Naive B cell (primary cell): ENCODE data around the gene TSPYL4. TPM values are rescaled to one million over a fixed set of nuclear protein-coding genes. Genes with fewer than 3 reads are reported as not detected.
"Not testable (repeated sequence)": the region's sequence is repeated elsewhere in the genome, so short reads cannot be mapped to it uniquely, and the experiment has no call there.

ENCODE experiments used
- ATAC-seq, 2 donors: fragments of 150-1000 bp; cut with Tn5 transposase; 2 replicates each; pipeline ENCODE4 v1.10.0; 2021; ENCODE audit warnings: low read depth in 2 of 2, mild to moderate bottlenecking in 2 of 2, moderate library complexity in 2 of 2
- DNase-seq: peaks from one replicate; pipeline ENCODE4 v3.0.0; 2022
- H3K27ac Mint-ChIP-seq, 6 donors: one replicate each; pipeline ENCODE4 v1.8.0; 2020 to 2022; ENCODE audit warnings: mild to moderate bottlenecking in 6 of 6, mixed read lengths in 6 of 6, moderate library complexity in 5 of 6, inconsistent platforms in 2 of 6
- H3K27me3 Mint-ChIP-seq, 3 donors: one replicate each; pipeline ENCODE4 v1.8.0; 2021 to 2022; ENCODE audit warnings: mixed read lengths in 3 of 3, mild to moderate bottlenecking in 1 of 3
- H3K36me3 Mint-ChIP-seq, 2 donors: one replicate each; pipeline ENCODE4 v1.8.0; 2020 to 2022; ENCODE audit warnings: mixed read lengths in 2 of 2, inconsistent platforms in 1 of 2, mild to moderate bottlenecking in 1 of 2
- H3K4me1 Mint-ChIP-seq, 3 donors: one replicate each; pipeline ENCODE4 v1.8.0; 2020 to 2022; ENCODE audit warnings: mixed read lengths in 3 of 3, inconsistent platforms in 1 of 3, mild to moderate bottlenecking in 1 of 3, moderate library complexity in 1 of 3
- H3K4me3 Mint-ChIP-seq, 8 donors: one replicate each; pipeline ENCODE4 v1.8.0; 2020 to 2022; ENCODE audit warnings: mild to moderate bottlenecking in 8 of 8, mixed read lengths in 8 of 8, moderate library complexity in 8 of 8, inconsistent platforms in 2 of 8
- H3K9me3 Mint-ChIP-seq, 7 donors: one replicate each; pipeline ENCODE4 v1.8.0; 2020 to 2022; ENCODE audit warnings: mixed read lengths in 7 of 7, mild to moderate bottlenecking in 5 of 7, inconsistent platforms in 2 of 7, moderate library complexity in 1 of 7
- polyA plus RNA-seq, 6 donors: library from polyadenylated mRNA; unstranded; fragments of 300-500 nt; fragmentation: Illumina TruSeq; gene quantifications; one replicate each; pipeline ENCODE4 v1.2.3, GENCODE V29; 2021; ENCODE audit warnings: low read depth in 6 of 6

TSPYL4 gene
- 10 to 100 TPM; 11.6 to 17.8 (median 14.4) TPM for polyA plus RNA-seq

DNA sequence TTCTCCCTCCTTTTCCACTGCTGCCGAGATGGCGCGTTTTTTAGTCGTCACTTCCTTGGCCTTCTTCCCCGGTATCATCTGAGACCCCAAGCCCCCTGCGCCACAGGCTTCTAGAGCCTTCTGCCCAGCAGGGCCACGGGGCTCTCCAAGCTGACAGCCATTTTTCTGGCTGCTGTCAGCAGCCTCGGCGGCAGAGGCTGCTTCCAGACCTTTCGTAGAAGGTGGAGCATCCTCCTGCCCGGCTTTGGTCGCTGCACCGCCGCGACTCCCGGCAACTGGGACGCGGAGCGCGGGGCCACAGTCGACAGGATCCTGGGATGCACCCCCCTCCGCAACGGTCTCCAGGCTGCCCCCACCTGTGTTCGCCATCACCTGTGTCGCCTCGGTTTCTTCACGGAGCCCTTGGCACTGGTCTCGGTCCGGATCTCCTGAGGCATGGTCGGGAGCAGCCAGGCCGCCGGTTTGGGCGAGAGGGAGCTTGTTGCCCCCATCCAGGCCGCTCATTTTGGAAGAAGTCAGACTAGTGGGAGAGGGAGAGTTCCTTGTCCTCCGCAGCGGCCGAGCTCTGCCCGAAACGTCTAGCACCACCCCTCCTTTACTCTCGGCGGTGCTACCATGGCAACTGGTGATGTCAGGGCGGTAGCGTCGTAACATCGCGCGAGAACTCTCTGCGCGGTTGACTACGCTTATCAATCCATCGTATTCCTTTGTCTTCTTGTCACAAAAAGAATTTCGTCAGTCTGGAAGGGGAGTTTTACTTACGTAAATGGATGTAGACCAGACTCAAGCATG lies at the start of gene TSPYL4:
TSPYL4 (minus strand) TSS at position 571 of the 792 bp plus-strand sequence; CDS start at position 504, 67 bp downstream.
- H3K27me3 Mint-ChIP-seq, result no peaks in the 10 kb centered on the region
- H3K4me3 Mint-ChIP-seq, result no peak within 1 kb of the TSS
- ATAC-seq (peak; percentile 97 to 98), DNase-seq (peak; percentile 89)
- H3K4me1 Mint-ChIP-seq, result peaks cover 0 to 27% (median 3%) of the 10 kb centered on the region in 3 donors
- no peaks in the 10 kb centered on the region for H3K36me3 Mint-ChIP-seq
- H3K9me3 Mint-ChIP-seq, result no peaks in the 10 kb centered on the region
- no peak within 1 kb of the TSS for H3K27ac Mint-ChIP-seq

GRCh38 chr6:116301104-116301503 lies 47.2 kb upstream of the TSPYL4 start:
- Mint-ChIP-seq H3K4me3 (no peak overlapping the region), H3K4me1 (peaks cover 14 to 19% (median 15%) of the 10 kb centered on the region in 3 donors), H3K27me3 (no peaks in the 10 kb centered on the region), H3K27ac (no peak overlapping the region), H3K9me3 (peaks cover 0 to 14% (median 4%) of the 10 kb centered on the region in 7 donors), H3K36me3 (no peaks in the 10 kb centered on the region)
- ATAC-seq (no peak), DNase-seq (no peak)

- DNase-seq (no peak), ATAC-seq (no peak)
- peaks cover 14 to 19% (median 15%) of the 10 kb centered on the region in 3 donors for H3K4me1 Mint-ChIP-seq
- no peaks in the 10 kb centered on the region for H3K36me3 Mint-ChIP-seq
- no peak overlapping the region for H3K27ac Mint-ChIP-seq
- peaks cover 0 to 14% (median 4%) of the 10 kb centered on the region in 7 donors for H3K9me3 Mint-ChIP-seq
- no peak overlapping the region for H3K4me3 Mint-ChIP-seq
- no peaks in the 10 kb centered on the region for H3K27me3 Mint-ChIP-seq
These were observed 46.7 kb upstream of the TSPYL4 start for GRCh38 chr6:116300566-116300965.

DNA sequence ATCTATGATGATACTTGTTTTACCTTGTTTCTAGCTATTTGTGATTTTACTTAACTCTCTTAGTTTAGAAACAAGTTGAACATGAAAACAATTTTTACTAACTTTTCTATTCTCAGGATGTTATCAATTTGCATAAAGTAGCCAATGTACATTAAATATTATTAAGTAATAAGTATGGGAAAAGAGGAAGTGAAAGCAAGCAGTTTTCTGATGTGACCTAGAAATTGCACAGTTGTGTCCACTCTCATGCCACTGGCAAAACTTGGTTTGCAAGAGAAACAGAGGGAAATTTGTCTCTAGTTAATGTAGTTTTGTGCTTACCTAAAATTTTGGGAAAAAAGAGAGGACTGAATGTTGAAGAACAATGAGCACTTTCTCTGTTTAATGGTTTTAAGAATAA lies 45.1 kb upstream of the TSPYL4 start:
- Mint-ChIP-seq H3K27me3 (no peaks in the 10 kb centered on the region), H3K27ac (no peak overlapping the region), H3K9me3 (peaks cover 0 to 14% (median 4%) of the 10 kb centered on the region in 7 donors), H3K4me3 (no peak overlapping the region), H3K36me3 (no peaks in the 10 kb centered on the region), H3K4me1 (peaks cover 7 to 20% (median 12%) of the 10 kb centered on the region in 3 donors)
- no peak for ATAC-seq
- DNase-seq, result no peak

GRCh38 chr6:116298273-116298672 lies 44.4 kb upstream of the TSPYL4 start:
- Mint-ChIP-seq H3K36me3 (no peaks in the 10 kb centered on the region), H3K27ac (peak overlapping the region in 1 of 6 donors; percentile 55)

DNA sequence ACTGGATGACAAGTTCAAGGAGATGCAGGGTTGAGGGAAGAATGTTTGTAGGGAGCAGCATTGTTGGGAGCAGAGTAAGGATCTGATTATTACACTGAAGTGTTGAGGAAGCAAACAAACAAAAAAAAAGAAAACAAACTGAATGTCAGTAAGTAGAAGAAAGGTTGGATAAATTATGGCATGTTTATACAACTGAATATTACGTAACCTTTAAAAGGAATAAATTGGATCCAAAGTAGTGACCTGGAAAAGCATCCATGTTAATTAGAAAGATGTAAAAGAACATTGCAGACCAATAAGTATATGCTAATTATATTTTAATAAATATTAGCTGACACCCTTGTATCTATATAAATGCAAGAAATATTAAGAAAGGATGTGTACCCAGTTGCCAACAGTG lies 38.7 kb upstream of the TSPYL4 start:
- Mint-ChIP-seq H3K27ac (no peak overlapping the region), H3K4me3 (no peak overlapping the region), H3K36me3 (no peaks in the 10 kb centered on the region), H3K27me3 (no peaks in the 10 kb centered on the region), H3K4me1 (peaks cover 0 to 10% (median 0%) of the 10 kb centered on the region in 3 donors), H3K9me3 (no peaks in the 10 kb centered on the region)
- DNase-seq (no peak), ATAC-seq (no peak)

More at GRCh38 chr6:116298273-116298672, 44.4 kb upstream of the TSPYL4 start:
- H3K4me3 Mint-ChIP-seq, result no peak overlapping the region
- no peaks in the 10 kb centered on the region for H3K27me3 Mint-ChIP-seq
- no peak for DNase-seq
- H3K9me3 Mint-ChIP-seq, result peaks cover 0 to 14% (median 4%) of the 10 kb centered on the region in 7 donors
- peaks cover 4 to 16% (median 6%) of the 10 kb centered on the region in 3 donors for H3K4me1 Mint-ChIP-seq
- no peak for ATAC-seq

DNA sequence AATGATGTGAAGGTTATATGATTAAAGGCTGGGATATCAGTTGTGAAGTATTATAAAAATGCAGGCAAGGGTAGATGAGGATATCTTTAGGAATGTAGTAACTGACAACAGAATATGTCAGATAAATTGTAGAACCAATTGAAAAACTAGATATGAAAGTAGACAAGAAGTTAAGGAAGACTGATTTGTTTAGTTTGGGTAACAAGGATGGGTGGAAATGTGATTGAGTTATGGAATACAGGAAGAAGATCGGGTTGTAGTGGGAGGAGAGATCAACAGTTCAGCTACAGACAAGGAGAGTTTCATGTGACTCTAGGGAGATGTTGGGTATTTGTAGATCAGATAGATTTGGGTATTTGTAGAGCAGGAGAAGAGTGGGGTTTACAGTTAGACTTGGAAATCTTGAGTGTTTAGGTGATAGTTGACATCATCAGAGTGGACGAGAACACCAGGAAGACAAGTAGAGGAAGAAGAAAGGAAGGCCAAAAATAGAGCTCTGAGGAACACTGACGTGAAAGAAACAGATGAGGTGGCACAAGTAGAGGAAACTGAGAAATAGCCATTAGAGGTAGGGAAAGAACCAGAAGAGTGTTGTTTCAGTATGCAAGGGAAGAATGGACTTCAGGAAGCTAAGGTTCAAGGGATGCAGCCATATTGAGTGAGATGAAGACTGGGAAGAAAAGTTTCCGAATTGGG lies 38.0 kb upstream of the TSPYL4 start:
- peaks cover 0 to 10% (median 0%) of the 10 kb centered on the region in 3 donors for H3K4me1 Mint-ChIP-seq
- H3K27ac Mint-ChIP-seq, result no peak overlapping the region
- no peak for DNase-seq
- no peaks in the 10 kb centered on the region for H3K9me3 Mint-ChIP-seq
- H3K4me3 Mint-ChIP-seq, result no peak overlapping the region
- no peak for ATAC-seq
- no peaks in the 10 kb centered on the region for H3K27me3 Mint-ChIP-seq
- H3K36me3 Mint-ChIP-seq, result no peaks in the 10 kb centered on the region

DNA sequence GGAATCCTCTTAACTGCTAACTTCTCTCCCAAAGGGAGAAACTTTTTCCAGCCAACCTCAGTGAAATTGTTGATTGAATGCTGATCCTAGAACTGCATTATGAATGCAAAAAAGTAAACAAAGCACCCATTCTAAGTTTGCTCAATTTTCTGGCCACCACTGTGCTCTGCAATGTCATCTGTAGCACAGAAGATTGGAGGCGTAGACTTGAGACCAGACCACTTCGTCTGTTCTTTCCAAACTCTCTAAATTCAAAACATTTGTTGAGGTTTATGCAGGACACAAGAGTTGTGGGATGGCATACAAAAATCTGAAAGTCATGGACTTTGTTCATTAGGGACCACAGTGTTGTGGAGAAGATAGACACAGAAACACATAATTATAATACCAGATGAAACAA lies 36.9 kb upstream of the TSPYL4 start:
- ATAC-seq (no peak), DNase-seq (no peak)
- Mint-ChIP-seq H3K4me3 (no peak overlapping the region), H3K9me3 (no peaks in the 10 kb centered on the region), H3K27me3 (no peaks in the 10 kb centered on the region), H3K36me3 (no peaks in the 10 kb centered on the region), H3K4me1 (peaks cover 0 to 10% (median 0%) of the 10 kb centered on the region in 3 donors), H3K27ac (no peak overlapping the region)

- Mint-ChIP-seq H3K27ac (no peak overlapping the region), H3K36me3 (no peaks in the 10 kb centered on the region), H3K4me3 (no peak overlapping the region), H3K9me3 (no peaks in the 10 kb centered on the region), H3K4me1 (peaks cover 0 to 7% (median 0%) of the 10 kb centered on the region in 3 donors), H3K27me3 (no peaks in the 10 kb centered on the region)
- ATAC-seq (no peak), DNase-seq (no peak)
These were observed 36.0 kb upstream of the TSPYL4 start for GRCh38 chr6:116289876-116290275.

- H3K4me3 Mint-ChIP-seq, result no peak overlapping the region
- no peaks in the 10 kb centered on the region for H3K9me3 Mint-ChIP-seq
- H3K27ac Mint-ChIP-seq, result no peak overlapping the region
- H3K4me1 Mint-ChIP-seq, result peaks cover 0 to 5% (median 0%) of the 10 kb centered on the region in 3 donors
- DNase-seq, result peak; percentile 42
- H3K27me3 Mint-ChIP-seq, result no peaks in the 10 kb centered on the region
- no peaks in the 10 kb centered on the region for H3K36me3 Mint-ChIP-seq
- peak; percentile 41 to 70 for ATAC-seq
These were observed 33.9 kb upstream of the TSPYL4 start for GRCh38 chr6:116287689-116288282.

DNA sequence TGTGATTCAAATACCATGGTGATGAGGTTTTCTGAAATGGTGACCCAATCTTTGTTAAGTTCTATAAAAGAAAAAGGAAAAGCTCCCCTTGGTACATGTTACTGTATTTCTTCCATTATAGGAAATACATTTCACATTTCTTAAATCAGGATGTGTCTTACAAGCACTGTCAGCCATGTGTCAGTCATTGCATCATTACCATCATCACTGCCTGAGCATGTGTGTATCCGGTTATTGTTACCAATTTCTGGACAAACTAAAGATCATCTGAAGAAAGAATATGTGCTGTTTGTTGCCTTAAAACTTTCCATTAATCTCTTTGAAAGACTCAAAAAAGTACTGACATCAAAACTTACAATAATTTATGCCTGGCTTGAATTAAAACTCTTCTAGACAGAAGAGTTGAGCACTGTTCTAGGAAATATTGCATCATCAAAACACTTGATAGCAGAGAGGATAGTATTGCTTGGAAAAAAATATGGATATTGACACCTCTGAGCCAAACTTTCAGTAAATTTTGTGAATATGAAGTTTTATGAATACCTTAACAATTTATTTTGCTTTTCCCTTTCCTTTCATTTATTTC lies 33.0 kb upstream of the TSPYL4 start:
- H3K36me3 Mint-ChIP-seq, result no peaks in the 10 kb centered on the region
- H3K4me3 Mint-ChIP-seq, result no peak overlapping the region
- DNase-seq (no peak), ATAC-seq (no peak)
- no peak overlapping the region for H3K27ac Mint-ChIP-seq
- H3K27me3 Mint-ChIP-seq, result no peaks in the 10 kb centered on the region
- peaks cover 5 to 7% (median 6%) of the 10 kb centered on the region in 3 donors for H3K4me1 Mint-ChIP-seq
- H3K9me3 Mint-ChIP-seq, result no peaks in the 10 kb centered on the region

DNA sequence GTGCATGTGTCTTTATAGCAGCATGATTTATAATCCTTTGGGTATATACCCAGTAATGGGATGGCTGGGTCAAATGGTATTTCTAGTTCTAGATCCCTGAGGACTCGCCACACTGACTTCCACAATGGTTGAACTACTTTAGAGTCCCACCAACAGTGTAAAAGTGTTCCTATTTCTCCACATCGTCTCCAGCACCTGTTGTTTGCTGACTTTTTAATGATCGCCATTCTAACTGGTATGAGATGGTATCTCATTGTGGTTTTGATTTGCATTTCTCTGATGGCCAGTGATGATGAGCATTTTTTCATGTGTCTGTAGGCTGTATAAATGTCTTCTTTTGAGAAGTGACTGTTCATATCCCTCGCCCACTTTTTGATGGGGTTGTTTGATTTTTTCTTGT lies 31.1 kb upstream of the TSPYL4 start:
- H3K27me3 Mint-ChIP-seq, result not testable (repeated sequence)

GRCh38 chr6:116283191-116283590 lies 29.3 kb upstream of the TSPYL4 start:
- DNase-seq (no peak), ATAC-seq (no peak)
- H3K27me3 Mint-ChIP-seq, result no peaks in the 10 kb centered on the region
- peak overlapping the region in 1 of 8 donors; percentile 46 for H3K4me3 Mint-ChIP-seq
- H3K4me1 Mint-ChIP-seq, result peaks cover 26 to 38% (median 33%) of the 10 kb centered on the region in 3 donors
- H3K36me3 Mint-ChIP-seq, result peaks cover 0 to 13% of the 10 kb centered on the region in 2 donors
- peak overlapping the region in 2 of 6 donors; percentile 24 to 56 for H3K27ac Mint-ChIP-seq
- H3K9me3 Mint-ChIP-seq, result no peaks in the 10 kb centered on the region

More for the DNA sequence above, 31.1 kb upstream of the TSPYL4 start:
- H3K27ac Mint-ChIP-seq, H3K4me3 Mint-ChIP-seq, ATAC-seq, H3K36me3 Mint-ChIP-seq, DNase-seq, H3K9me3 Mint-ChIP-seq: not testable (repeated sequence)
- peaks cover 15 to 22% (median 18%) of the 10 kb centered on the region in 3 donors for H3K4me1 Mint-ChIP-seq
